OCI-LY1 (cell line): ENCODE data around the gene IRF1.

ENCODE experiments used
- EZH2 ChIP-seq: fragments of 200-600 bp; sonication (generic), shearing (Covaris generic); IDR thresholded peaks from 2 replicates; pipeline ENCODE4 v1.8.0; 2017; ENCODE audit warnings: borderline replicate concordance, mixed run types, mild to moderate bottlenecking, antibody characterized with exemption, low read length, moderate library complexity, mixed read lengths
- TF ChIP-seq, protein P1 (sequence below): fragments of 200-600 bp; sonication (generic), shearing (Covaris generic); IDR thresholded peaks from 2 replicates; pipeline ENCODE4 v1.5.1; 2017; ENCODE audit warnings: mild to moderate bottlenecking, antibody characterized with exemption, low read length, moderate library complexity, mixed read lengths

DNA sequence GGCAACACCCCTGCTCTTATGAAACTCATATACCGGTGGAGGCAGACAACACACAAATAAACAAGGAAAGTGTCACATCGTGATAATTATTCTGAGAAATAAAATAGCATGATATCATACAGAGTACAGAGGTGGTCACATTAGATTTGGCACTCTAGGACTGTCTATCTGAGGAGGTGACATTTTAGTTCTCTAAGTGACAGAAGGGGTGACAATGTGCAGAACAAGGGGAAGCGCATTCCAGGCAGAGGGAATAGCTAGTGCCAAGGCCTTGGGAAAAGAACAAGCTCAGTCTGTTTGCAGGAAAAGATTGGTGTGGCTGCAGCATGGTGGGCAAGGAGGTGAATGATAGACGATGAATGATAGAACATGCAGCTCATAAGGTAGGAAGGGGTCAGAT is 12.7 kb upstream of the IRF1 start:
- TF ChIP-seq, protein P1, sequence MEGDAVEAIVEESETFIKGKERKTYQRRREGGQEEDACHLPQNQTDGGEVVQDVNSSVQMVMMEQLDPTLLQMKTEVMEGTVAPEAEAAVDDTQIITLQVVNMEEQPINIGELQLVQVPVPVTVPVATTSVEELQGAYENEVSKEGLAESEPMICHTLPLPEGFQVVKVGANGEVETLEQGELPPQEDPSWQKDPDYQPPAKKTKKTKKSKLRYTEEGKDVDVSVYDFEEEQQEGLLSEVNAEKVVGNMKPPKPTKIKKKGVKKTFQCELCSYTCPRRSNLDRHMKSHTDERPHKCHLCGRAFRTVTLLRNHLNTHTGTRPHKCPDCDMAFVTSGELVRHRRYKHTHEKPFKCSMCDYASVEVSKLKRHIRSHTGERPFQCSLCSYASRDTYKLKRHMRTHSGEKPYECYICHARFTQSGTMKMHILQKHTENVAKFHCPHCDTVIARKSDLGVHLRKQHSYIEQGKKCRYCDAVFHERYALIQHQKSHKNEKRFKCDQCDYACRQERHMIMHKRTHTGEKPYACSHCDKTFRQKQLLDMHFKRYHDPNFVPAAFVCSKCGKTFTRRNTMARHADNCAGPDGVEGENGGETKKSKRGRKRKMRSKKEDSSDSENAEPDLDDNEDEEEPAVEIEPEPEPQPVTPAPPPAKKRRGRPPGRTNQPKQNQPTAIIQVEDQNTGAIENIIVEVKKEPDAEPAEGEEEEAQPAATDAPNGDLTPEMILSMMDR: no peak
- no peak for TF ChIP-seq EZH2
